ENCODE data around the gene MCF2L. TPM values are rescaled to one million over a fixed set of nuclear protein-coding genes. Genes with fewer than 3 reads are reported as not detected.

Gene MCF2L
- total RNA-seq, 1 donor from 2014 or later: 41.2 TPM

DNA sequence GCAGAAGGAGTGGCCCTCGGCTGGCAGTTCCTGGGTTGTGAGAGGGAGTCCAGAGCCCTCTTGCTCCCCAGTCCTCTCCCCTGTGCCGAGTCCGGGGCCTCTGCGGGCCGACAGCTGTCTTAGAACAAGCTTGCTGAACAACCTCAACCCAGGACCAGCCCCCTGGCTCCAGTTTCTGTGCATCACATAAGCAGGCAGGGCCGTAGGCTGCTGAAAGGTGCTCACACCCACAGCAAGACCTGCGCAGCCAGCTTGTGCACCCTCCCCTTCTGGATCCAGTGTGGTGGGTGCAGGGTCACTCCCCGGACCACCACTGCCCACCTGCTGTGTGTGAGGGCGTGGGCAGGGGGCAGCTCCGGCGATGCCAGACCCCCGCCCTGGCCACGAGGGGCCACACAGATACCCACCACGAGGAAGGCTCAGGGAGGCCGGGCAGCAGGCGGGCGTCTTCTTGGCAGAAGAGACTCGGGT, 111.4 kb downstream of the MCF2L start:
- no peak overlapping the region for H3K27ac ChIP-seq (replicated peaks)
- no peaks in the 10 kb centered on the region for H3K27me3 ChIP-seq (ENCODE audit: low read depth)
- H3K36me3 ChIP-seq: peaks cover 66% of the 10 kb centered on the region
- H3K4me3 ChIP-seq: no peak overlapping the region
- H3K4me1 ChIP-seq: peaks cover 21% of the 10 kb centered on the region
- no peak for DNase-seq
- intact Hi-C loops (cut with micrococcal nuclease): no loop called here
- no peak for TF ChIP-seq CTCF (IDR thresholded peaks at IDR 0.05; ENCODE audit: borderline replicate concordance)
- no peaks in the 10 kb centered on the region for H3K9me3 ChIP-seq (replicated peaks)

- Histone ChIP-seq H3K27ac (replicated peaks) (no peak overlapping the region), H3K27me3 (ENCODE audit: low read depth) (no peaks in the 10 kb centered on the region), H3K36me3 (peaks cover 63% of the 10 kb centered on the region), H3K9me3 (replicated peaks) (no peaks in the 10 kb centered on the region), H3K4me1 (peaks cover 21% of the 10 kb centered on the region), H3K4me3 (no peak overlapping the region)
- intact Hi-C loops (cut with micrococcal nuclease): no loop called here
- TF ChIP-seq CTCF (IDR thresholded peaks at IDR 0.05; ENCODE audit: borderline replicate concordance): no peak
- DNase-seq: no peak
Observed at GRCh38 chr13:113080901-113081521, 112.0 kb downstream of the MCF2L start.

- no peak overlapping the region for H3K27ac ChIP-seq (replicated peaks)
- H3K27me3 ChIP-seq (ENCODE audit: low read depth): no peaks in the 10 kb centered on the region
- no peak for DNase-seq
- TF ChIP-seq CTCF (IDR thresholded peaks at IDR 0.05; ENCODE audit: borderline replicate concordance): no peak
- H3K36me3 ChIP-seq: peaks cover 63% of the 10 kb centered on the region
- no peak overlapping the region for H3K4me3 ChIP-seq
- H3K4me1 ChIP-seq: peaks cover 21% of the 10 kb centered on the region
- intact Hi-C loops (cut with micrococcal nuclease): no loop called here
- no peaks in the 10 kb centered on the region for H3K9me3 ChIP-seq (replicated peaks)
Observed at GRCh38 chr13:113082198-113083021, 113.4 kb downstream of the MCF2L start.

DNA sequence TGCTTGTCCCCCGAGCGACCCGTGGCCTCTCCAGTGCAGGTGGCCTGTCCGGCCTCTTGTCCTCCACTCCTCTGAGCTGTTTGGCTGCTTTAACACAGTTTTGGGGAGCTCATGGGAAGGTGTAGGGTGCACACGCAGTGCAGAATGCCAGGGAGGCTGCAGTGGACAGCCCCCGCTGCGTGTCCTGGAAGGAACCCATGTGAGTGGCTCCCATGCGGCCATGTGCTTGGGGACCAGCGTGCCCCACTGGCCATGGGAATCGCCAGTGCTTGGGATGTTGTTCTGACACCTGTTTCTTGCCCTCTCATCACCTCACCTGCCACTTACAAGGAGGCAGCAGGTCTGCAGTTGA, 114.0 kb downstream of the MCF2L start:
- no peak for DNase-seq

More for the DNA sequence above, 114.0 kb downstream of the MCF2L start:
- no peak overlapping the region for H3K4me3 ChIP-seq
- H3K4me1 ChIP-seq: peaks cover 21% of the 10 kb centered on the region
- H3K27ac ChIP-seq (replicated peaks): peak overlapping the region; percentile 54
- intact Hi-C loops (cut with micrococcal nuclease): no loop called here
- H3K9me3 ChIP-seq (replicated peaks): no peaks in the 10 kb centered on the region
- TF ChIP-seq CTCF (IDR thresholded peaks at IDR 0.05; ENCODE audit: borderline replicate concordance): no peak
- H3K27me3 ChIP-seq (ENCODE audit: low read depth): no peaks in the 10 kb centered on the region
- H3K36me3 ChIP-seq: peaks cover 63% of the 10 kb centered on the region
